ENCODE data around the gene GBGT1.

GRCh38 chr9:133134388-133135145 is 29.1 kb downstream of the GBGT1 start:
- TF ChIP-seq CTCF (IDR thresholded peaks at IDR 0.05): no peak
- no peak for TF ChIP-seq TP53 (CRISPR knock-in tag; IDR thresholded peaks at IDR 0.05)
- no peak for TF ChIP-seq SMAD4 (CRISPR knock-in tag; IDR thresholded peaks at IDR 0.05)

All from WTC11 (cell line).